Measurements from ENCODE around the gene CIITA.

The CIITA gene

GRCh38 chr16:10967986-10968385, 91.0 kb downstream of the CIITA start:
- TF ChIP-seq CTCF (IDR thresholded peaks at IDR 0.05; ENCODE audit: extremely low read depth, missing control alignments) = no peak
- no peak for DNase-seq (ENCODE audit: low spot score)

GRCh38 chr16:10968498-10968897, 91.5 kb downstream of the CIITA start:
- no peak for TF ChIP-seq CTCF (IDR thresholded peaks at IDR 0.05; ENCODE audit: extremely low read depth, missing control alignments)
- DNase-seq (ENCODE audit: low spot score) = no peak

- DNase-seq (ENCODE audit: low spot score) = no peak
- TF ChIP-seq CTCF (IDR thresholded peaks at IDR 0.05; ENCODE audit: extremely low read depth, missing control alignments) = no peak
Measured at GRCh38 chr16:10969615-10970014, 92.6 kb downstream of the CIITA start.

- no peak for DNase-seq (ENCODE audit: low spot score)
- no peak for TF ChIP-seq CTCF (IDR thresholded peaks at IDR 0.05; ENCODE audit: extremely low read depth, missing control alignments)
Measured at GRCh38 chr16:10970065-10970464, 93.1 kb downstream of the CIITA start.

- TF ChIP-seq CTCF (IDR thresholded peaks at IDR 0.05; ENCODE audit: extremely low read depth, missing control alignments) = peak; percentile 32
- DNase-seq (ENCODE audit: low spot score) = peak; percentile 27
Measured at GRCh38 chr16:10971560-10971961, 94.6 kb downstream of the CIITA start.

- no peak for DNase-seq (ENCODE audit: low spot score)
Measured at GRCh38 chr16:10972108-10972818, 95.3 kb downstream of the CIITA start.

More at GRCh38 chr16:10972108-10972818, 95.3 kb downstream of the CIITA start:
- no peak for TF ChIP-seq CTCF (IDR thresholded peaks at IDR 0.05; ENCODE audit: extremely low read depth, missing control alignments)
